GM19328 (cell line): ENCODE measurements around the gene PKP1.

Experiments used
- ATAC-seq: cut with Tn5 transposase; IDR thresholded peaks from one replicate; pipeline ENCODE4 v1.9.1; 2021; ENCODE audit warnings: mild to moderate bottlenecking, moderate library complexity; ENCODE audit not compliant: unreplicated experiment

PKP1 gene

DNA sequence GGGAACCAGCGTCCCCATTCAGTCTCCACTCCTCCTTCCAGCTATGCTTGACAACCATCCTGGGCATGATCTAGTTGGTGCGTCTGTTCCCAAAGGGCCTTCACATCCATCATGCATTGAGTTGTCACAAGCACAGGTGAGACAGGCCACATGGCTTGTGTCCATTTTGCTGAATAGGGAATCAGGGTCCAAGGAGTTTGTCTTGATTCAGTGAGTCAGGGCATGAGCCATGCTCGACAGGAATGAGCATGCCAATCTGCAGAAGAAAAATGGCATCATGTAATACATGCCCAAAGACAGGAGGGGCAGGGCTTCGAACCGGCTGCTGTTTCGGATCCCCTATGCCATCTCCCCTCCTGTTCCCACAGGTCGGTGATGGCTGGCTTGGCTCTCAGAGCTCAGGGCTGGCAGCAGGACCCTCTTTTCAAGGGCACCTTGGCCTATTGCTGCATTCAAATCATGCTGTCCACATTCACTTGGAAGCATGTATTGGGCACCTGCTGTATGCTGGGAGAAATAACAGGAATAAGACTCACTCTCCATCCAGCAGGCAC lies 44.5 kb downstream of the PKP1 start:
- no peak for ATAC-seq

DNA sequence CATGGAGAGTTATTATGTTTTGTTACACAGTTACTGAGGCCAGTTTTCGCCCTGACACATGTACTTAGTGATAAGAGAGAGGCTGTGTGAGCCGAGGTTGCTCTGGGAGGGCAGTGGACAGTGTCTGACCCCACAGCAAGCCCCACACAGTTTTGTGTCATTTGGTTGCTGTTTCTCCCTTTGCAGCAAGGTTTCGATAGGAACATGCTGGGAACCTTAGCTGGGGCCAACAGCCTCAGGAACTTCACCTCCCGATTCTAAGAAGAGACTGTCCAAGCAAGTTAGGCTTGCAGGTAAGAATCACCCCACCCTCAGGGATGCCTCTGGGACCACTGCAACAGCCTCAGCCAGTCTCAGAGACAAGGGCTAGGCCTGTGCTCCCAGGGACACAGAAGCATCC lies 45.3 kb downstream of the PKP1 start:
- no peak for ATAC-seq

DNA sequence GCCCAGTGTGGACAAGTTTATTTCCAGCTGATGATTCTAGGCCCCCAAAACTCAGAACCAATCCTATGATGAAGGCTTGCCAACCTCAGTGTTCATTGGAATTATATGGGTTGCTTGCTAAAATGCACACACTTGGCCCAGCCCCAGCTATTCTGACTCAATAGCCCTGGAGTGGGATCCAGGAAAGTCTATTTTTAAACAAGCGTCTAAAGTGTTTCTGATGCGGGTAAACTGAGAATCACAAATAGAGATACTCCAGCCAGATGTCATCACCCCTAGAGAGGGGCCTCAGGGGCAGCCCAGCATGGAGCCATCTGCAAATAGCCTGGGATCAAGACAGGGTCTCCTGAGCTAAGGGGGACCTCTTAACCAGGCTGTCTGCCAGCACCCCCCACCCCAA lies 46.0 kb downstream of the PKP1 start:
- ATAC-seq: no peak

DNA sequence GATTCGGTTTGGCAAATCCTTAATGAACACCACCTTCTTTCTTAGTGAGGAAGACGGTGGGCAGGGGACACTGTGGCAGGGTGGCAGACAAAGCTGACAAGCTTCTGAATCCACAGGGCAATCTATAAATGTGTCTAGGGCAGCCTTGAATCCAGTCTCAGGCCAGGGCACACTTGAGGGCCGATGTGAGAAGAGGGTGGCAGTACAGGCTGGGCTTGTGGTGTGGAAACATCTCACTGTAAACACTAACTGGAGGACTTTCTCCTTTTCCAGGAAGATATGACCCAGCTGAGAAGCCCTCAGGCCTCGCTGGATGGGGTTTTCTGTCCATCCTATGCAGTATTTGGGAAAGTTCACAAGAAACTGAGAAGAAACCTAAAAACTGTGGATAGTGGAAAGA lies 46.5 kb downstream of the PKP1 start:
- ATAC-seq: no peak

DNA sequence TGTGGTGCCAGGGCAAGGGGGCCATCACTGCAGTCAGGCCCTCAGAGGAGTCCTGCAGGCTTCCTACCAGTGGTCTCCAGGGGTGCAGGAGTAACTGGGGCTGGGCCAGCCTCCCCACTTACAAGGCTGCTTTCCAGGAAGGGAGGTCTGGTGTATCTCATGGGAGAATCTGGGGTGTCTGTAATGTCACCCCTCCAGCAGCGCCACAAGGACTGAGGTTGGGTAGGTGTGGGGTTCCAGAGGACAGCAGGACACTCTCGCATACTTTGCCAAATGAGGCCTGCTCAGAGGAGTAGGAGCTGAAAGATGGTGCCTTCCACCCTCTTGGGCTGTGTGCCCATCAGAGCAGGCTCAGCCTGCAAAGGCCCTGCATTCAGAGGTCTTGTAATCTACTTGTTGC lies 47.2 kb downstream of the PKP1 start:
- no peak for ATAC-seq

DNA sequence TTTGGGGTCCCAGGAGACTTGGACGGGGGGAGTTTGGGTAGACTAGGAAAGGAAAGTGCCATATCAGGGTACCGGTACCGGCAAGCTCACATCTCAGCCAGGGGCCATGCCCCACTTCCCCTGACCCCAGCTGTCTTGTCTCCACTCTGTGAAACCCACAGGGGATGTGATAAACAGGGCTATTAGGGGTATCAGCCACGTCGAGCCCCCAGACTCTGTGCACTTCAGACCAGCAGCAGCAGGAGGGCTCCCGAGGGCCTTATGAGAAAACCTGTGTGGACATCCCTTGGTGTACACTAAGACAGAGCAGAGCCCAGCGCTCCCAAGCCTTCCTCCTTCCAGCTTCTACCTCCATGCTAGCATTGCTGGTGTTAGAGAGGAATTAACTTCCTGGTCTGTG lies 47.9 kb downstream of the PKP1 start:
- ATAC-seq: no peak

DNA sequence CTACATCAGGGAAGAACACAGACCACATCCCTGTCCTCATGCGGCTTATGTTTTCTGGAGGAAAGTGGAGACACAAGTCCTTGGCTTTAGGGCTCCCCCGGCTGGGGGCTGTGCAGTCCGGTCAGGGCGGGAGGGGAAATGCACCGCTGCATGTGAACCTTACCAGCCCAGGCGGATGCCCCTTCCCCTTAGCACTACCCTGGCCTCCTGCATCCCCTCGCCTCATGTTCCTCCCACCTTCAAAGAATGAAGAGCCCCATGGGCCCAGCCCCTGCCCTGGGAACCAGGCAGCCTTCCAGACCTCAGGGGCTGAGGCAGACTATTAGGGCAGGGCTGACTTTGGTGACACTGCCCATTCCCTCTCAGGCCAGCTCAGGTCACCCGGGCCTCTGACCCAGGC lies 48.7 kb downstream of the PKP1 start:
- ATAC-seq: no peak

DNA sequence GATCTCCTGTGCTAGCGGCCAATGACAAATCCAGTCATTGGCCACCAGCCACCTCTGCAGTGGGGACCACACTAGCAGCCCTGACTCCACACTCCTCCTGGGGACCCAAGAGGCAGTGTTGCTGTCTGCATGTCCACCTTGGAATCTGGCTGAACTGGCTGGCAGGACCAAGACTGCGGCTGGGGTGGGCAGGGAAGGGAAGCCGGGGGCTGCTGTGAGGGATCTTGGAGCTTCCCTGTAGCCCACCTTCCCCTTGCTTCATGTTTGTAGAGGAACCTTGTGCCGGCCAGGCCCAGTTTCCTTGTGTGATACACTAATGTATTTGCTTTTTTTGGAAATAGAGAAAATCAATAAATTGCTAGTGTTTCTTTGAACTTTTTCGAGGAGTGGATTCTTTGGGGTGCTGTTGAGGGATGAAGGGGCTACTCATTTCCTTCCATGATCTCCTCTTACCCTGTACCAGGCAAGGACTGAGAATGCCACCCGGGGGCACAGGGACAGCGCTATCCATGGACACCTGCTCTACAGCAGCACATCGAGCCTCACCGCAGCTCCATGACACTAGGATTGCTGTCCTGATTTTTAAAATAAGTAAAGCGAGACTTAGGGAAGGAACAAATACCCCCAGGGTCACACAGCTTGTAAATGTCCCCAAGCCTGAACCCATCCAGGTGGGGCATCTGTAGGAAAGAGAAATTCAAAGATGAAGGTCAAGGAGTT lies 49.5 kb downstream of the PKP1 start:
- no peak for ATAC-seq

DNA sequence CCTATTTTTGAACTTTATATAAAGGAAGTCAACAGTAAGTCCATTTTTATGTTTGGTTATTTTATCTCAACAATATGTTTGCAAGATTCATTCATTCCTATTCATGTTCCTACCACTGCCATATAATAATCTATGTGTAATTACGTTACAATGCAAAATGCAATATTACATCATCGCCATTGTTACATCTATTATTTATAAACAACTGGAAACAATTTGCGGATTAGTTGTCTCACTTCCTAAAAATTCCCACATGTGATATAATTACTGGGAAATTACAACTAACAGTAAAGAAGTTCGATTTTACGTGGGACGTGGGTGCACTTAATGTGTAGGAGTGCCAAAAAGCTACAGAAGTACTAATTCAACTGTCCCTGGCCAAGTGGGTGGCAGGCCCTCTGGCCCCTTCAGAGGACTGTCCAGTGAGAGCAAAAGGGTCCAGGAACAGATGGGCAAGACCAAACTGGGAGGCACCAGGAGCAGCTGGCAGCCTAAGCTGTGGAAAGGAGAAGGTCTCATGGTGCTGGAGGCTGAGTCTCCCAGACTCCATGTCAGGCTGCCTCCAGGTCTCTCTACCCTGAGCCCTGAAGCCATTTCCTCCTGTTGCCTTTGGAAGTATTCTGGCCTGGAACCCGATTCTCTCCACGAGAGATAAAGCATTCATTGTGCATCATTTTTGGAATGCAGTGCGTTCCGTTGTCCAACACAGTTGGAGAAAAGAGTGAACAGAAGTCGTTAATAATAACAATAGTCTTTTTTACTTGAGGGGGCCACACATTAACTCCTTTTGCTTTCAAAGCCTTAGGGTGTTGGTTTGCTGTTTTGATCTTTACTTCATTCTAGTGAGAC lies 51.2 kb downstream of the PKP1 start:
- no peak for ATAC-seq

DNA sequence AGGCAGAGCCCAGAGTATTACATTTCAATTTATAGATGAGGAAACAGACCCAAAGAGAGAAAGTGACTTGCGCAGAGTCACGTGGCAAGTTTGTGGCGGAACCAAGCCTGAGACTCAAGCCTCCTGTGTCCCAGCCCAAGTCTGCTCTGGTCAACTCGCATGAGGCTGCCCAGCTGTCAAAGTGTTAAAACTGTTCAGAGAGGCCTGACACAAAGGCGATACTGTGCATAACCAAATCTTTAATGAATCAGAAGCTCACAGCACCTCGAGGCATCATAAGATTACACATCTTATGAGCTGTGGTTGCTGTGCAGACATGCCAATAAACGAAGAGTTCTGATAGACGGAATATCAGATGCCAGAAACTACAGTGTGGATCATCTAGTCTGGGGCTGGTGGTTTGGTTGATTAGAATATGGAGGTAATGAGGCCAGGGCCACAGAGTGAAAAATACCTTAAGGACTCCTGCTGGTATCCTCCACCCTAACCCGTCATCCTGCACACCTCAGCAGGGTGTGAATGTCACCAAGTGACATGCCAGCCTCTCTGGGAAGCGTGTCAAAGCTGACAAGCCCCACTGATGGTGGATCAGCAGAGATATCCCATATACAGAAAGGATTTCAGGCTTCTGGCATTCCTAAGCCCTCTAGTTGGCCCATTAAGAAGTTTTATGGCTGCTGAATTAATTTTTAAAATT lies 52.0 kb downstream of the PKP1 start:
- ATAC-seq: no peak

DNA sequence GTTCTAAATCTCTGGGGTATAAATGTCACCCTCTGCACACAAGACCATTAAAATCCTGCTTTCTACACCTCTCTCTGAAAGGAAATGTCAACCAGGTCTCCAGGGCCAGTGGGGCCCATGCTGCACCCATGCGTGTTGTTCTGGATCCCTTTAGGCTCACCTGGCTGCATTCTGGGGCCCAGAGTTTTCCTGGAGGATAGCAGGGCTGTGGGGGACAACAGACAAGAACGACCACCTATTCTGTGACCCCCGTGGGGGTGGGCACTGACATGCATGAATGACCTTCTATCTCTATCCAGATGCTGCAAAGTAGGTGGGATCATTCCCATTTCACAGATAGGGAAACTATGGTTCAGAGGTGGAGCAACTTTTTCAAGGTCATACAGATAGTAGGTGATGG lies 52.6 kb downstream of the PKP1 start:
- no peak for ATAC-seq

DNA sequence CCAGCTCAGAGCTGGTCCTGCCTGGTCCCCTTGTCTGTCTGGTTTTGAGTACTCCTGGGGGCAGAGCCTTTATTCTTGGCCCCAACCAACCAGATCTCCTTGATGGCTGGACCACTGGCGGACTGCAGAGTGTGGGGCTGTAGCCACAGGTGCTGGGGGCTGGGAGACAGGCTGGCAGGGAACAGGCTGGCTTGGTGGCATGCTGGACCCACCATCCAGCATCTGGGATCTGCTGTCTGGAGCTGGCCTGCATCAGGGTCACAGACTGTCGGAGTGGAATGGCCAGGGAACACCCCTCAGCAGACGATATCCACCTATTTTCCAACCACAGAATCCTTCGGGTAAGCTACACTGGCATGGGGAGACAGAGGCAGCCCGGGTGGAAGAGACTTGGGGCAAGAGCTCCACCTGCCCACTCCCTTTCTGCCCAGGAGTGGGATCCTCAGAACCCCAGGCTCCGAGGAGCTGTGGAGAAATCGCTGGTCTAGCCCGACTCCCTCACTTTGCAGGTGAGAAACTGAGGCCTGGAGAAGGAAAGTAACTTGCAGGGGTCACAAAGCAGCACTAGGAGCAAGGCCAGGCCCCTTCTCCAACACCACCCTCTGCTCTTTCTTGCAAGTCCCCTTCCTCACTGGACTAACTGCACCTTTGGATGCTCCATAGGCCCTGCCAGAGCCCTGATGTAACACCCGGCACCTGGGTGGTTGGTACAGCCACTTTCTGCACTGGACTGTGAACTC lies 53.6 kb downstream of the PKP1 start:
- no peak for ATAC-seq

DNA sequence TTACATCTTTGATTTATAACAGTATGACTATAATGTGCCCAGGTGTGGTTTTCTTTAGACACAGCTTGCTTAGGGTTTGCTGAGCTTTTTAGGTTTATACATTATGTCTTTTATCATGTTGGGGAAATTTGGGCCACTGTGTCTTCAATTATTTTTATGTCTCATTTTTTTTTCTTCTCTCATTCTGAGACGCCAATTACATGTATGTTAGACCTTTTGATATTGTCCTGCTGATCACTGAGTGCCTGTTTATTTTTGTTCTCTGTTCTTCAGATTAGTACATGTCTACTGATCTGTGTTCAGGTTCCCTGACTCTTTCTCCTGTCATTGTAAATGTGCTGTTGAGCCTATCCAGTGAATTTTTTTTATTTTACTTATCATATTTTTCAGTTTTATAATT lies 58.1 kb downstream of the PKP1 start:
- no peak for ATAC-seq

DNA sequence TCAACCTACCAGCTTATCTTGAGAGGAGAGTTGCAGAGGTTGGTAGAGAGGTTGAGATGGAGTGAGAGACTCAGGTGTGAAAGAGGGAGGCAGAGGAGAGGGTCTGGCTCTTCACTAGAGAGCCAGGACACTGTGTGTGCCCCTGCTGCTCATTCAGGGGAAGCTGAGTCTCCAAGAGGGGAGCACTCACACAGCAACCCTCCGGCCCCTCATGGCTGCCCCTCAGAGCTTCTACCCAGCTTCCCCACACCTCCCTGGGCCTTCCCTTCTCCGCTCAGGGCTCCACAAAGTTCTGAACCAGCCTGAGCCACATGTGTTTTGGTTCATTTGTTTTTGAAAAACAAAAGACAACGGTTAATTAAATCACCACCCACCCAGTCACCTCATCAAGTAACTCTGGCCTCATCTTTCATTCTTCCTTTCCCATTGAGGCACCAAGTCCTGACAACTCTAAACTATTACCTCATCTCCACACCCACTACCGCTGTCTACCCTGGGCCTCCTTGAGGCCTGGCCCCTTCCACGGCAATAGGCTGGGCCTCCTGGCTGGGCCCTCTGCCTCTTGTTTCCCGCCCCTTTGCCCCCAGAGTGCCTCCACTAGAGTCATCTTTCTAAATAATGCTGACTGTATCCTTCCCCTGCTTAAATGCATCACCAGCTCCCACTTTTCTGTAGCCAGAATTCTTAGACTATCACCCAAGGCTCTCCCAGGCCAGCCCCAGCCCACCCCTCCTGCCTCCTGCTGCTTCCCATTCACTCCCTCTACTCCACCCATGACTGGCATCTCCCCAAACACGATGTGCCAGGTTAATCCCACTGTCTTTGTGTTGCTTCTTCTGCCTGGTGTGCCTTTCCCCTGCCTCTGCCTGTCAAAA lies 61.1 kb downstream of the PKP1 start:
- ATAC-seq: no peak

DNA sequence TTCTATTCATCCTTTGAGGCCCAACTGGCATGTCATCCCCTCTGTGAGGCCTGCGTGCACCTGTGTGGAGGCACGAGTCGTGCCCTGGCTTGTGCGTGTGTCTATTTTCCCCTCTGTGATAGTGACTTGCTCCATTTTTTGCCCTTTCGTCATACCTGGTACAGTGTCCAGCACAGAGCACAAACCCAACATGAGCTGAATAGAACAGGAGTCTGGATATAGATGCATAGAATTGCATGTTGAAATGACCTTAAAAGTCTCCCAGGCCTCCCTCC lies 61.7 kb downstream of the PKP1 start:
- no peak for ATAC-seq

DNA sequence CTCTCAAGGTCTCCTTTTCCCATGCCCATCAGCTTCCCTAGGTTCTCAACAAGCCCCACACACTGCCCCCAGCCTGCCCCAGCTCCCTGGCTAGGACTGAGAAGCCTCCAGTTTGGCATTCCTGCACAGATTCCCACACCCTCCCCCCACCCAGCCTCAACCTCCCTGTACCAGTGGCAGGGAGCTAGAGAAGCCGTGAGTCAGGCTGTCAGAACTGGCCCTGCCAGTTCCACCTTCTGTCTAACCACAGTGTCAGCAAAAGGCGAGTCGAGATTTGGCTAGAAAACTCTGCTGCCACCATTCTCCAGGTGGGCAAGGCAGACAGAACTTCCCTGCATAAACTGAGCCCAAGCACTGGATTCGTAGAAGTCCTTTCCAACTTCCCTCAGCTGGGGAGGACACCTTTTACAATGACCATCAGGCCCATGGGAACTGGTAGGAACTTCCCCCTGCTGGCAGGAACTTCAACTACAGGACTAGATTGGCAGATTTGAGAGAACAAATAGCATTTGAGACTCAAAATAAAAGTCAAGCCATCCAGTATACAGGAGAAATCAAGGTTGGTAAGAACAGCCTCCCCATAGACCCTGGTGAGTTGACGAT lies 63.1 kb downstream of the PKP1 start:
- no peak for ATAC-seq

DNA sequence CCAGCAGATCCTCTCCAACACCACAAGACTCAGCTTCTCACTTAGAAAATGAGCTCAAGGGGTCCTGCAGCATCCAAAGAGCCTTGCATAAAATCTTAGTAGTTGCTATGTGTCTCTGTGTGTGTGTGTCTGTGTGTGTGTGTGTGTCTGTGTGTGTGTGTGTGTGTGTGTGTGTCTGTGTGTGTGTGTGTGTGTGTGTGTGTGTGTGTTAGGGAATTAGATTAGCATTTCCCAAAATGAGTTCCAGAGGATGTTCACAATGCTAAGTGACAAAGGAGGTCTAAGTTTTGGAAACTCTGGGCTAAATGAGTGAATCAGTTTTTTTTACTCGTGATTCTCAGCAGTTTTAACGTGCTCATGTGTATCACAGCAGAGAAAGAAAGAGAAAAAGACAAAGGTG lies 63.7 kb downstream of the PKP1 start:
- ATAC-seq: no peak

DNA sequence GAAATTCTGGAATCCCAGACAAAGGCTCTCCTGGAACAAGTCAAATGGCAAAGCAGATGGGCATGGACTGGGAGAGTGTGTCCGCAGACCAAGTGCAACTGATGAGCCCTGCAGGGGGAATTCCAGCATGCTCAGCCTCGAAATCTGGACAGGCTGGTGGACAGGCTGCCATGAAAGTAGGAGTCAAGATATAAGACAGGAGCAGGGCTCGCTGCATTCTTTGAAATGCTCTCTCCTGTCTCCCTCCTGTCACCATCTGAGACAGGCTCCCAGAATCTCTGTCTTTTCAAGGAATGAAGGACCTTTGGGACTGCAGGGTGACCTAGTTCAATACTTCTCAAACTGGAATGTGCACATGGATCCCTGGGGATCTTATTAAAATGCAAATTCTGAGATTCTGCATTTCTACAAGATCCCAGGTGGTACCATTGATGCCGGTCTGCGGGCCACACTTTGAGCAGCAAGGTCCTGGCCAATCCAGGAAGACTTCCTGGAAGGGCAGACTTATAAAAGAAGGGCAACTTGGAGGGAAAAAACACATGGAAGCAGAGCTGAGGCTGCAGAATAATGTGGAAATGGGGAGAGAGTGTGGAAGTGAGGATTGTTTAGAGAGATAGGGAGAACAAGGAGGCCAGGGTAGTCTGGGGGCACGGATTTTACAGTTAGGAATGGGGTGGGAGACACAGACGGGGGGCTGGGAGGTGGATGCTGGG lies 64.3 kb downstream of the PKP1 start:
- ATAC-seq: no peak

DNA sequence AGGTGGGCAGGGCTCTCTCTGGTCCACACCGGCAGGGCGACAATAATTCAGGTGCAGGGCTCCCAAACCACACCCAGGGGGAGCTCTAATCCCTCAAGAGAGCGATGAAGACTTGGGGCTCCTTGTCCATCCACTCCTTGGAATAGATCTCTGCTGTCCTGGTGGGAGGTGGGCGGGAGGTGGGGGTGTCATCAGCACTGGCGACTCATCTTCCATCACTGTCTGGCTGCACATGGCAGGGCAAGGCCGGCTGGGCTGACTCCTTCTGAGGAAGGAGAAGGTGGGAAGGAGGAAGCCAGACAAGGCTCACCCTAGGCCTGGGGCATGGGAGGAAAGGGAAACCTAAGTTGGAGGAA lies 64.9 kb downstream of the PKP1 start:
- no peak for ATAC-seq
